A549 (cell line): ENCODE results near the gene TAPBPL. TPM values are rescaled to one million over a fixed set of nuclear protein-coding genes. Genes with fewer than 3 reads are reported as not detected.
A peak's percentile ranks its signal among the peaks of the same experiment; 100 is the strongest.

Experiments used
- ATAC-seq, 2 experiments: fragments of 200-7000 bp in 1 of 2; fragments of >200 bp in 1 of 2; cut with Nextera tagmentation in 1 of 2; cut with Tn5 transposase in 1 of 2; 3 replicates each; pipeline versions ENCODE4 v1.8.0 to v1.9.1; 2018 to 2020; ENCODE audit warnings: mild to moderate bottlenecking in 1 of 2, moderate library complexity in 1 of 2
- CTCF ChIA-PET: fragments of 300-600 bp; sonication (Branson Sonifier 250); formaldehyde crosslinking; extraction: SDS; loops from one replicate; lab custom pipeline; 2021; ENCODE audit warnings: antibody characterized with exemption, inconsistent platforms; lab: Yijun Ruan, JAX
- POLR2A ChIA-PET: fragments of 350-600 bp; formaldehyde crosslinking; extraction: SDS; loops from one replicate; lab custom pipeline; 2021; ENCODE audit warnings: antibody characterized with exemption, inconsistent platforms; lab: Yijun Ruan, JAX
- DNase-seq, 2 experiments: peaks; one replicate each; pipeline versions ENCODE4 v3.0.0 to v3.0.0-alpha.2; 2011 to 2016; ENCODE audit warnings: low read depth in 1 of 2, low spot score in 1 of 2
- FAIRE-seq: peaks from 2 replicates; lab custom pipeline; 2011; peaks lifted over from hg19 to GRCh38; lab: Jason Lieb, UNC
- H3K27ac ChIP-seq, 2 experiments: fragments of >200 bp; sonication (Bioruptor Twin); formaldehyde crosslinking; 3 replicates each; pipeline ENCODE4 v1.5.1; 2016 to 2017
- H3K4me1 ChIP-seq: fragments of >200 bp; sonication (Bioruptor Twin); formaldehyde crosslinking; 3 replicates; pipeline ENCODE4 v1.6.1; 2016
- H3K4me2 ChIP-seq: fragments of >200 bp; sonication (Bioruptor Twin); formaldehyde crosslinking; 3 replicates; pipeline ENCODE4 v1.6.1; 2016
- H3K4me3 ChIP-seq: fragments of >200 bp; sonication (Bioruptor Twin); formaldehyde crosslinking; 3 replicates; pipeline ENCODE4 v1.5.1; 2016
- H3K9me3 ChIP-seq: fragments of >200 bp; sonication (Bioruptor Twin); formaldehyde crosslinking; 3 replicates; pipeline ENCODE4 v1.6.1; 2016
- CBX8 ChIP-seq: fragments of 200-600 bp; sonication (generic); IDR thresholded peaks from 2 replicates; pipeline ENCODE4 v1.6.1; 2016
- CHD4 ChIP-seq: fragments of 200-600 bp; sonication (generic); IDR thresholded peaks from 2 replicates; pipeline ENCODE4 v1.6.1; 2016; ENCODE audit warnings: antibody characterized with exemption, mild to moderate bottlenecking, borderline replicate concordance
- FOSB ChIP-seq: fragments of 250-450 bp; sonication (Bioruptor Pico); IDR thresholded peaks from 2 replicates; pipeline ENCODE4 v1.5.0; 2020; ENCODE audit warnings: mild to moderate bottlenecking, moderate library complexity
- JUN ChIP-seq, 2 experiments: fragments of >200 bp; sonication (Bioruptor Twin); formaldehyde crosslinking; IDR thresholded peaks; 2 replicates in 1 of 2; 3 replicates in 1 of 2; pipeline ENCODE4 v1.6.1; 2016 to 2017
- NR3C1 ChIP-seq: fragments of >200 bp; sonication (Bioruptor Twin); formaldehyde crosslinking; IDR thresholded peaks from 3 replicates; pipeline ENCODE4 v1.6.1; 2017
- POLR2A ChIP-seq: IDR thresholded peaks from 2 replicates; pipeline ENCODE4 v1.6.1; 2012; ENCODE audit warnings: mild to moderate bottlenecking, low read length
- POLR2AphosphoS2 ChIP-seq: conservative IDR thresholded peaks from 2 replicates; pipeline ENCODE4 v1.6.1; 2012; ENCODE audit warnings: low read length, improper control_type of control experiment, inconsistent platforms
- RAD21 ChIP-seq, 2 experiments: fragments of >200 bp in 1 of 2; sonication (Bioruptor Twin) in 1 of 2; formaldehyde crosslinking in 1 of 2; IDR thresholded peaks in 1 of 2; conservative IDR thresholded peaks in 1 of 2; 2 replicates in 1 of 2; 3 replicates in 1 of 2; pipeline ENCODE4 v1.6.1; 2012 to 2018; ENCODE audit warnings: inconsistent platforms in 1 of 2
- RARB ChIP-seq: fragments of 250-450 bp; sonication (Bioruptor Pico); IDR thresholded peaks from 2 replicates; pipeline ENCODE4 v1.8.0; 2021; ENCODE audit warnings: mild to moderate bottlenecking, moderate library complexity
- SMC3 ChIP-seq: fragments of >200 bp; sonication (Bioruptor Twin); formaldehyde crosslinking; IDR thresholded peaks from 3 replicates; pipeline ENCODE4 v1.6.1; 2018; ENCODE audit warnings: inconsistent platforms
- SREBF2 ChIP-seq: fragments of 450-650 bp; IDR thresholded peaks from 2 replicates; pipeline ENCODE4 v1.6.1; 2014; ENCODE audit warnings: mild to moderate bottlenecking, moderate library complexity
- ZC3H11A ChIP-seq: fragments of 450-650 bp; IDR thresholded peaks from 2 replicates; pipeline ENCODE4 v1.6.1; 2014; ENCODE audit warnings: antibody characterized with exemption, mild to moderate bottlenecking
- ZFP36 ChIP-seq: fragments of 450-650 bp; IDR thresholded peaks from 2 replicates; pipeline ENCODE4 v1.6.1; 2014; ENCODE audit warnings: borderline replicate concordance; ENCODE audit not compliant: partially characterized antibody
- ZNF302 ChIP-seq: fragments of 250-450 bp; sonication (Bioruptor Pico); IDR thresholded peaks from 2 replicates; pipeline ENCODE4 v1.9.0; 2021; ENCODE audit warnings: inconsistent platforms, mild to moderate bottlenecking, moderate library complexity
- WGBS: methylation state at CpG from one replicate; pipeline ENCODE4 v1.1.6; 2017; ENCODE audit errors: missing lambda C conversion rate; 5-methylcytosine and 5-hydroxymethylcytosine counted together
- polyA plus RNA-seq, 4 experiments: library from polyadenylated mRNA; depleted of rRNA in 3 of 4; stranded (reverse); fragments of >200 nt; fragmentation: RNase III in 1 of 4; extraction: RNeasy Plus Mini Kit Qiagen cat#74134 plus additional on column Dnase treatment in 1 of 4; gene quantifications; 2 replicates in 3 of 4; 3 replicates in 1 of 4; pipeline ENCODE4 v1.2.3, GENCODE V29; 2011 to 2017
- TF ChIP-seq, protein P1 (sequence below): fragments of 200-600 bp; sonication (generic); IDR thresholded peaks from 2 replicates; pipeline ENCODE4 v1.6.1; 2016; ENCODE audit warnings: antibody characterized with exemption, mild to moderate bottlenecking, moderate library complexity
- TF ChIP-seq, protein P2 (sequence below): IDR thresholded peaks from 2 replicates; pipeline ENCODE4 v1.6.1; 2012; ENCODE audit warnings: low read depth, borderline replicate concordance
- TF ChIP-seq, protein P3 (sequence below): fragments of >200 bp; sonication (Bioruptor Twin); formaldehyde crosslinking; IDR thresholded peaks from 3 replicates; pipeline ENCODE4 v1.5.1; 2016

Gene TAPBPL
- polyA plus RNA-seq, 2 of the 4 experiments (the other 2 are of a cell fraction), result 2.8 to 3.6 TPM

DNA sequence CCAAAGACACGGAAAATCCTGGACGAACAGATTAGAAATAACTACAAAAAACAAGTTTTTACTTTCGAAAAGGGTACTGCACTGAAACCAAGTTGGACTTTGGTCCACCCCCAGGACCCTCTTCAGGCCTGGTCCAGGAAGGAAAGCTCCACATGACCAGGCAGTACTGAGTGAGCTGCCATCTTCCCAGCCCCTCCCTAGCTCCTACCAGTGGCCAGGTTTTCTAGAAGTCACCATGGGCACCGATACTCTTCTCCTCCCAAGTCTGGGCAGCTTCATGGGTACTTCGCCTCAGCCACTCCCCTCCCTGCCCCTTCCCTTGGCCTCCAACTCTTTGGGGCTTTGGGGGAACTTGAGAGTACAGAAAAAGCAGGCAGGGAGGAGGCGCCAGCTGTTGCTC, 12.0 kb downstream of the TAPBPL start (continued):
- TF ChIP-seq, protein P1, sequence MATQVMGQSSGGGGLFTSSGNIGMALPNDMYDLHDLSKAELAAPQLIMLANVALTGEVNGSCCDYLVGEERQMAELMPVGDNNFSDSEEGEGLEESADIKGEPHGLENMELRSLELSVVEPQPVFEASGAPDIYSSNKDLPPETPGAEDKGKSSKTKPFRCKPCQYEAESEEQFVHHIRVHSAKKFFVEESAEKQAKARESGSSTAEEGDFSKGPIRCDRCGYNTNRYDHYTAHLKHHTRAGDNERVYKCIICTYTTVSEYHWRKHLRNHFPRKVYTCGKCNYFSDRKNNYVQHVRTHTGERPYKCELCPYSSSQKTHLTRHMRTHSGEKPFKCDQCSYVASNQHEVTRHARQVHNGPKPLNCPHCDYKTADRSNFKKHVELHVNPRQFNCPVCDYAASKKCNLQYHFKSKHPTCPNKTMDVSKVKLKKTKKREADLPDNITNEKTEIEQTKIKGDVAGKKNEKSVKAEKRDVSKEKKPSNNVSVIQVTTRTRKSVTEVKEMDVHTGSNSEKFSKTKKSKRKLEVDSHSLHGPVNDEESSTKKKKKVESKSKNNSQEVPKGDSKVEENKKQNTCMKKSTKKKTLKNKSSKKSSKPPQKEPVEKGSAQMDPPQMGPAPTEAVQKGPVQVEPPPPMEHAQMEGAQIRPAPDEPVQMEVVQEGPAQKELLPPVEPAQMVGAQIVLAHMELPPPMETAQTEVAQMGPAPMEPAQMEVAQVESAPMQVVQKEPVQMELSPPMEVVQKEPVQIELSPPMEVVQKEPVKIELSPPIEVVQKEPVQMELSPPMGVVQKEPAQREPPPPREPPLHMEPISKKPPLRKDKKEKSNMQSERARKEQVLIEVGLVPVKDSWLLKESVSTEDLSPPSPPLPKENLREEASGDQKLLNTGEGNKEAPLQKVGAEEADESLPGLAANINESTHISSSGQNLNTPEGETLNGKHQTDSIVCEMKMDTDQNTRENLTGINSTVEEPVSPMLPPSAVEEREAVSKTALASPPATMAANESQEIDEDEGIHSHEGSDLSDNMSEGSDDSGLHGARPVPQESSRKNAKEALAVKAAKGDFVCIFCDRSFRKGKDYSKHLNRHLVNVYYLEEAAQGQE, result no peak
- TF ChIP-seq, protein P2, sequence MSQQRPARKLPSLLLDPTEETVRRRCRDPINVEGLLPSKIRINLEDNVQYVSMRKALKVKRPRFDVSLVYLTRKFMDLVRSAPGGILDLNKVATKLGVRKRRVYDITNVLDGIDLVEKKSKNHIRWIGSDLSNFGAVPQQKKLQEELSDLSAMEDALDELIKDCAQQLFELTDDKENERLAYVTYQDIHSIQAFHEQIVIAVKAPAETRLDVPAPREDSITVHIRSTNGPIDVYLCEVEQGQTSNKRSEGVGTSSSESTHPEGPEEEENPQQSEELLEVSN, result no peak
- TF ChIP-seq NR3C1, result no peak
- TF ChIP-seq CBX8, result no peak
- TF ChIP-seq ZC3H11A, result no peak
- TF ChIP-seq RARB (CRISPR knock-in tag), result no peak

DNA sequence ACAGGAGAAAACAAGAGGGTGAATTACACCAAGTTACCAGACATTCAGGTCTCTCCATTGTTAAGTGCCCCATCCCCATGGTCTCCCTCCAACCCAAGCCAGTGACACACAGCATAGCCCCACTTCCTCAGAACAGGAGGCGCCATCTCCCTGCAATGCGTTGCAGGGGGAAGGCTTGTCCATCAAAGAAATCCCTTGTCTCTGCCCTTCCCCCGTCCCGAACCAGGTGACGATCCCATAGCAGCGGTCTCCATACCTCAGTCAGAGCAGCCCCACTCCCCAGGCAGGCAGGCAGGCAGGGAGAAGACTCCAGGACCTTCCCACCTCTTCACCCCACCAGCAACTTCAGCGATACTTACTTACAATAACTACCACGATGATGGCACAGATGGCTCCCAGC, 12.7 kb downstream of the TAPBPL start:
- no peak for FAIRE-seq
- CTCF ChIA-PET, result interaction anchor here (0.7 to 3.9 kb wide), 37 partner anchors 13 to 269 kb away, joined by 3 to 121 read pairs (median 11); partner anchors contain the start of genes CD27, GAPDH, MRPL51 and TAPBPL
- 85% methylated on average over 8 of the region's 8 CpGs for WGBS

DNA sequence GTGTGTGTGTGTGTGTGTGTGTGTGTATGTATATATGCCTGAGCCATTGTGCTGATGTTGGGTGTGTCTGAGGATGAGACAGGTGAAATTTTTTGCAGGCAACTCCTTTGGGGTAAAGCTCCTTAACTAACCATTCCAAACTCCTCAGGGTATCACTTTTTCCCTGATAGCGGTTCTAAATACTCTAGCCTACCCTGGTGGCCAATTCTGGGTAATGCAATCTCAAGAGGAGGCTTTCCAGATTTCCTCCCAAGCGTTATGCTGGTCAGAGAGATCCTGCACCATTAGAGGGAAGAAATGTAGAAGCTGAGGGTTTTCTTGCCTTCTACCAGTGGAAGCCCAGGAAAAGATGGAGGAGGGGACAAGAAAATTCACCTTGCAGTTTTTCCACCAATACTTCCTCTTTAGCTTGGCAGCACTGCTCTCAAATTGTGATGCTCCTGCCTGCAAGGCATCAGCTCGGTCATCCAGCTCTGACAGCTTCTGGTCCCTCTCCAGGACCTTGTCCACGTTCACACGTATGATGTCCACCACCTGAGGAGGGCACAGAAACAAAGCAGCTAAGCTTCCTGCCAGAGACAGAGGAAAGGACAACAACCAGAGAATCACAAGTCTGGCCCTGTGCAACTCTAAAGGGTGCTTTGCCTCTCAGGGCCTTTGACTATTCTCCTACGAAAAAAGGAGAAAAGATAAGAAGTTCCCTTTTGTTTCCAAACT, 13.8 kb downstream of the TAPBPL start:
- no peak overlapping the region for H3K4me2 ChIP-seq
- DNase-seq, result peak; percentile 84 to 87
- H3K9me3 ChIP-seq, result no peaks in the 10 kb centered on the region
- H3K4me1 ChIP-seq, result peaks cover 29% of the 10 kb centered on the region
- no peak for FAIRE-seq
- TF ChIP-seq SMC3 (peak; percentile 94), ZFP36 (no peak), RAD21 (conservative IDR thresholded peaks at IDR 0.05 in 1 of 2, IDR thresholded peaks at IDR 0.05 in 1 of 2) (peak; percentile 95 to 99), ZC3H11A (0 out of 2 replicates have a peak, but pooled peaks have one; percentile 2), CBX8 (no peak)
- TF ChIP-seq, protein P3, sequence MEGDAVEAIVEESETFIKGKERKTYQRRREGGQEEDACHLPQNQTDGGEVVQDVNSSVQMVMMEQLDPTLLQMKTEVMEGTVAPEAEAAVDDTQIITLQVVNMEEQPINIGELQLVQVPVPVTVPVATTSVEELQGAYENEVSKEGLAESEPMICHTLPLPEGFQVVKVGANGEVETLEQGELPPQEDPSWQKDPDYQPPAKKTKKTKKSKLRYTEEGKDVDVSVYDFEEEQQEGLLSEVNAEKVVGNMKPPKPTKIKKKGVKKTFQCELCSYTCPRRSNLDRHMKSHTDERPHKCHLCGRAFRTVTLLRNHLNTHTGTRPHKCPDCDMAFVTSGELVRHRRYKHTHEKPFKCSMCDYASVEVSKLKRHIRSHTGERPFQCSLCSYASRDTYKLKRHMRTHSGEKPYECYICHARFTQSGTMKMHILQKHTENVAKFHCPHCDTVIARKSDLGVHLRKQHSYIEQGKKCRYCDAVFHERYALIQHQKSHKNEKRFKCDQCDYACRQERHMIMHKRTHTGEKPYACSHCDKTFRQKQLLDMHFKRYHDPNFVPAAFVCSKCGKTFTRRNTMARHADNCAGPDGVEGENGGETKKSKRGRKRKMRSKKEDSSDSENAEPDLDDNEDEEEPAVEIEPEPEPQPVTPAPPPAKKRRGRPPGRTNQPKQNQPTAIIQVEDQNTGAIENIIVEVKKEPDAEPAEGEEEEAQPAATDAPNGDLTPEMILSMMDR, result peak; percentile 86
- peak overlapping the region in 1 of 2 experiments; percentile 9; a peak in 1 of 6 replicates for H3K27ac ChIP-seq
- ChIA-PET POLR2A (interaction anchor here (0.6 to 1.4 kb wide), 7 partner anchors 14 to 139 kb away, joined by 3 to 10 read pairs (median 3); partner anchors contain the start of genes GAPDH, MRPL51 and TAPBPL), CTCF (interaction anchor here (0.6 to 3.8 kb wide), 80 partner anchors 9 to 475 kb away, joined by 3 to 121 read pairs (median 6); partner anchors contain the start of genes CD27, GAPDH, LTBR and MRPL51)
- no peak overlapping the region for H3K4me3 ChIP-seq
- ATAC-seq, result peak; percentile 48 to 69; a peak in 4 of 6 replicates
- 42% methylated on average over 6 of the region's 6 CpGs for WGBS

More for the DNA sequence above, 12.7 kb downstream of the TAPBPL start:
- Histone ChIP-seq H3K4me2 (no peak overlapping the region), H3K4me3 (no peak overlapping the region), H3K27ac (peak overlapping the region in 1 of 2 experiments; percentile 47; a peak in 2 of 6 replicates), H3K4me1 (peaks cover 24% of the 10 kb centered on the region), H3K9me3 (no peaks in the 10 kb centered on the region)
- ATAC-seq (no peak), DNase-seq (no peak)
- no peak for TF ChIP-seq SREBF2
- no peak for TF ChIP-seq ZNF302
- TF ChIP-seq POLR2A, result no peak
- no peak for TF ChIP-seq RAD21 (conservative IDR thresholded peaks at IDR 0.05 in 1 of 2, IDR thresholded peaks at IDR 0.05 in 1 of 2)
- TF ChIP-seq POLR2AphosphoS2, result no peak
- no peak for TF ChIP-seq CBX8
- no peak for TF ChIP-seq FOSB
- TF ChIP-seq CHD4, result no peak
- TF ChIP-seq, protein P2, result no peak
- TF ChIP-seq JUN (IDR thresholded peaks at IDR 0.05), result no peak
- POLR2A ChIA-PET, result no interaction called here
